CD4-positive, alpha-beta T cell treated with Interleukin-6 for 4 hours (primary cell): Measurements from ENCODE around the gene PTPRN2.

Experiments
- DNase-seq: peaks from one replicate; pipeline ENCODE4 v3.0.0-alpha.2; 2020; ENCODE audit warnings: mixed read lengths

Gene PTPRN2

GRCh38 chr7:157977717-157978496 lies 609.7 kb downstream of the PTPRN2 start:
- DNase-seq, result no peak

GRCh38 chr7:157977306-157977705 lies 610.3 kb downstream of the PTPRN2 start:
- no peak for DNase-seq

- no peak for DNase-seq
These were observed 611.2 kb downstream of the PTPRN2 start for GRCh38 chr7:157976406-157976805.

- DNase-seq, result no peak
These were observed 611.9 kb downstream of the PTPRN2 start for GRCh38 chr7:157975401-157976372.

GRCh38 chr7:157974678-157975230 lies 612.9 kb downstream of the PTPRN2 start:
- DNase-seq, result no peak

GRCh38 chr7:157973971-157974677 lies 613.5 kb downstream of the PTPRN2 start:
- DNase-seq, result no peak

GRCh38 chr7:157972914-157973313 lies 614.7 kb downstream of the PTPRN2 start:
- no peak for DNase-seq

- no peak for DNase-seq
These were observed 616.1 kb downstream of the PTPRN2 start for GRCh38 chr7:157971501-157971900.

GRCh38 chr7:157970744-157971143 lies 616.9 kb downstream of the PTPRN2 start:
- no peak for DNase-seq

- DNase-seq, result no peak
These were observed 617.6 kb downstream of the PTPRN2 start for GRCh38 chr7:157969995-157970394.

GRCh38 chr7:157966490-157966889 lies 621.1 kb downstream of the PTPRN2 start:
- DNase-seq, result no peak

GRCh38 chr7:157964521-157964920 lies 623.1 kb downstream of the PTPRN2 start:
- no peak for DNase-seq

GRCh38 chr7:157964016-157964415 lies 623.6 kb downstream of the PTPRN2 start:
- no peak for DNase-seq

GRCh38 chr7:157963526-157963925 lies 624.1 kb downstream of the PTPRN2 start:
- DNase-seq, result no peak

GRCh38 chr7:157962458-157963306 lies 624.9 kb downstream of the PTPRN2 start:
- no peak for DNase-seq

GRCh38 chr7:157961731-157962457 lies 625.7 kb downstream of the PTPRN2 start:
- no peak for DNase-seq

GRCh38 chr7:157955348-157955999 lies 632.1 kb downstream of the PTPRN2 start:
- no peak for DNase-seq

- DNase-seq, result no peak
These were observed 632.7 kb downstream of the PTPRN2 start for GRCh38 chr7:157954901-157955300.

GRCh38 chr7:157952841-157953645 lies 634.6 kb downstream of the PTPRN2 start:
- no peak for DNase-seq
